Keratinocyte (primary cell): Measurements from ENCODE around the gene MED29. TPM values are rescaled to one million over a fixed set of nuclear protein-coding genes. Genes with fewer than 3 reads are reported as not detected.

Experiments
- DNase-seq: peaks from one replicate; pipeline ENCODE4 v3.0.0-alpha.2; 2011; ENCODE audit warnings: low read depth, missing footprints, low spot score
- FAIRE-seq: peaks from 2 replicates; lab custom pipeline; 2011; peaks lifted over from hg19 to GRCh38; lab: Jason Lieb, UNC
- H2AFZ ChIP-seq: 2 replicates; pipeline ENCODE4 v1.6.0; 2012; ENCODE audit warnings: low read length, control low read depth, inconsistent platforms; ENCODE audit not compliant: control insufficient read depth
- H3K27ac ChIP-seq: 2 replicates; pipeline ENCODE4 v1.5.1; 2011; ENCODE audit warnings: low read length; ENCODE audit not compliant: control insufficient read depth, insufficient read depth
- H3K27me3 ChIP-seq: 3 replicates; pipeline ENCODE4 v1.6.0; 2011; ENCODE audit warnings: low read length; ENCODE audit not compliant: control insufficient read depth, insufficient read depth; ENCODE audit errors: extremely low read depth
- H3K36me3 ChIP-seq, 2 experiments: 2 replicates in 1 of 2; 3 replicates in 1 of 2; pipeline ENCODE4 v1.5.1; 2011; ENCODE audit warnings: low read length in 2 of 2, mild to moderate bottlenecking in 1 of 2; ENCODE audit not compliant: control insufficient read depth in 2 of 2, insufficient read depth in 2 of 2; ENCODE audit errors: extremely low read depth in 1 of 2
- H3K4me1 ChIP-seq: 3 replicates; pipeline ENCODE4 v1.5.1; 2011; ENCODE audit warnings: low read length; ENCODE audit not compliant: control insufficient read depth, insufficient read depth; ENCODE audit errors: extremely low read depth
- H3K4me2 ChIP-seq: 3 replicates; pipeline ENCODE4 v1.6.0; 2011; ENCODE audit warnings: low read depth, low read length; ENCODE audit not compliant: control insufficient read depth, insufficient read depth; ENCODE audit errors: extremely low read depth
- H3K4me3 ChIP-seq, 3 experiments: fragments of 200-600 bp in 1 of 3; sonication (generic) in 1 of 3; 2 replicates in 2 of 3; 3 replicates in 1 of 3; pipeline ENCODE4 v1.5.1; 2011 to 2016; ENCODE audit warnings: low read length in 3 of 3, mild to moderate bottlenecking in 3 of 3, control low read depth in 2 of 3, inconsistent platforms in 1 of 3, low read depth in 1 of 3, mixed read lengths in 1 of 3, mixed run types in 1 of 3, moderate library complexity in 1 of 3; ENCODE audit not compliant: control insufficient read depth in 2 of 3, insufficient read depth in 2 of 3; ENCODE audit errors: extremely low read depth in 1 of 3
- H3K79me2 ChIP-seq: 2 replicates; pipeline ENCODE4 v1.6.0; 2012; ENCODE audit warnings: low read length; ENCODE audit not compliant: control insufficient read depth, insufficient read depth
- H3K9ac ChIP-seq: 3 replicates; pipeline ENCODE4 v1.6.0; 2011; ENCODE audit warnings: low read length; ENCODE audit not compliant: control insufficient read depth, insufficient read depth; ENCODE audit errors: extremely low read depth
- H3K9me1 ChIP-seq: 3 replicates; pipeline ENCODE4 v1.6.0; 2011; ENCODE audit warnings: low read length; ENCODE audit not compliant: control insufficient read depth, insufficient read depth; ENCODE audit errors: extremely low read depth
- H3K9me3 ChIP-seq: 2 replicates; pipeline ENCODE4 v1.5.1; 2012; ENCODE audit warnings: low read depth, low read length; ENCODE audit not compliant: control insufficient read depth
- H4K20me1 ChIP-seq: 3 replicates; pipeline ENCODE4 v1.6.0; 2011; ENCODE audit warnings: low read length; ENCODE audit not compliant: control insufficient read depth, insufficient read depth; ENCODE audit errors: extremely low read depth
- EZH2 ChIP-seq: IDR thresholded peaks from one replicate; pipeline ENCODE4 v1.6.1; 2012; ENCODE audit warnings: inconsistent platforms, mild to moderate bottlenecking, low read length, moderate library complexity
- dilution Hi-C: fragments of 300-500 bp; cut with MboI; formaldehyde crosslinking; loops from one replicate; pipeline ENCODE4 v1.7.0; 2020; ENCODE audit warnings: low sequenced_read_pairs; ENCODE audit not compliant: extremely low pct_ligation_motif_present
- polyA plus RNA-seq, 5 experiments: library from polyadenylated mRNA; depleted of rRNA in 3 of 5; stranded (reverse) in 3 of 5; stranded (forward) in 1 of 5; unstranded in 1 of 5; fragments of >200 nt; gene quantifications; 1 replicate in 1 of 5; 2 replicates in 3 of 5; 3 replicates in 1 of 5; pipeline versions ENCODE4 v1.2.1 to v1.2.3, GENCODE V29; 2011 to 2012; ENCODE audit warnings: missing spikeins in 2 of 5, low read depth in 1 of 5, low replicate concordance in 1 of 5
- TF ChIP-seq, protein P1 (sequence below), 3 experiments: IDR thresholded peaks in 1 of 3; conservative IDR thresholded peaks in 1 of 3; optimal IDR thresholded peaks in 1 of 3; 2 replicates in 2 of 3; 3 replicates in 1 of 3; pipeline versions ENCODE3 to v1.5.1; 2011; ENCODE audit warnings: low read length in 3 of 3, mild to moderate bottlenecking in 3 of 3, moderate library complexity in 2 of 3, control low read depth in 1 of 3, inconsistent platforms in 1 of 3; ENCODE audit not compliant: insufficient read depth in 2 of 3; ENCODE audit errors: extremely low read depth in 1 of 3

Gene MED29
- polyA plus RNA-seq, 1 donor (not counting 4 experiments of a cell fraction or from before 2014, with no cell fraction given), result 14.7 TPM

DNA sequence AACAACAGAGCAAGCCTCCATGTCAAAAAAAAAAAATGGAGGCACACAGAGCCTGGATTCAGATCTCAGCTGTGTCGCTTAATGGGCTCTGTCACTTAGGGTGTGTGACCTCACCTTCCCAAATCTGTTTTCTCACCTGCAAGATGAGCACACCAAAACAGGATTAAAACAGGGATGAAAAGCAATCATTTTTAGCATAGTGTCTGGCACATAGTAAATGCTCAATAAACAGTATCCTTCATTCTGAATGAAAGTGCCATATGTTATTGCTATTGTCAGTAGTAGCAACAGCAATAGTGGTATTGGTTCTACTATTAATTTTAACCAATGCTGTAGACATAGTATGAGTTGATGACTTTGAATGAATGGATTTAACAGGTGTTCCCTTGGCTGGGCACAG, 25.6 kb upstream of the MED29 start:
- DNase-seq, result no peak
- TF ChIP-seq EZH2, result no peak
- TF ChIP-seq, protein P1, sequence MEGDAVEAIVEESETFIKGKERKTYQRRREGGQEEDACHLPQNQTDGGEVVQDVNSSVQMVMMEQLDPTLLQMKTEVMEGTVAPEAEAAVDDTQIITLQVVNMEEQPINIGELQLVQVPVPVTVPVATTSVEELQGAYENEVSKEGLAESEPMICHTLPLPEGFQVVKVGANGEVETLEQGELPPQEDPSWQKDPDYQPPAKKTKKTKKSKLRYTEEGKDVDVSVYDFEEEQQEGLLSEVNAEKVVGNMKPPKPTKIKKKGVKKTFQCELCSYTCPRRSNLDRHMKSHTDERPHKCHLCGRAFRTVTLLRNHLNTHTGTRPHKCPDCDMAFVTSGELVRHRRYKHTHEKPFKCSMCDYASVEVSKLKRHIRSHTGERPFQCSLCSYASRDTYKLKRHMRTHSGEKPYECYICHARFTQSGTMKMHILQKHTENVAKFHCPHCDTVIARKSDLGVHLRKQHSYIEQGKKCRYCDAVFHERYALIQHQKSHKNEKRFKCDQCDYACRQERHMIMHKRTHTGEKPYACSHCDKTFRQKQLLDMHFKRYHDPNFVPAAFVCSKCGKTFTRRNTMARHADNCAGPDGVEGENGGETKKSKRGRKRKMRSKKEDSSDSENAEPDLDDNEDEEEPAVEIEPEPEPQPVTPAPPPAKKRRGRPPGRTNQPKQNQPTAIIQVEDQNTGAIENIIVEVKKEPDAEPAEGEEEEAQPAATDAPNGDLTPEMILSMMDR (optimal IDR thresholded peaks at IDR 0.05 in 1 of 3, IDR thresholded peaks at IDR 0.05 in 1 of 3, conservative IDR thresholded peaks at IDR 0.05 in 1 of 3; ENCODE audit: extremely low read depth in 1 of 3, insufficient read depth in 2 of 3, low read length in 3 of 3), result no peak
- H3K9me3 ChIP-seq, result no peaks in the 10 kb centered on the region
- H4K20me1 ChIP-seq, result no peaks in the 10 kb centered on the region
- no peak overlapping the region for H3K4me2 ChIP-seq
- H3K27ac ChIP-seq, result no peak overlapping the region
- peaks cover 3% of the 10 kb centered on the region for H3K9me1 ChIP-seq
- H3K36me3 ChIP-seq, result peaks cover 16 to 30% of the 10 kb centered on the region in 2 experiments
- dilution Hi-C loops, result no loop called here
- FAIRE-seq, result no peak
- no peak overlapping the region for H3K9ac ChIP-seq
- peaks cover 23% of the 10 kb centered on the region for H3K4me1 ChIP-seq
- H3K4me3 ChIP-seq, result no peak overlapping the region
- no peaks in the 10 kb centered on the region for H3K79me2 ChIP-seq
- no peaks in the 10 kb centered on the region for H3K27me3 ChIP-seq
- H2AFZ ChIP-seq, result no peak overlapping the region

DNA sequence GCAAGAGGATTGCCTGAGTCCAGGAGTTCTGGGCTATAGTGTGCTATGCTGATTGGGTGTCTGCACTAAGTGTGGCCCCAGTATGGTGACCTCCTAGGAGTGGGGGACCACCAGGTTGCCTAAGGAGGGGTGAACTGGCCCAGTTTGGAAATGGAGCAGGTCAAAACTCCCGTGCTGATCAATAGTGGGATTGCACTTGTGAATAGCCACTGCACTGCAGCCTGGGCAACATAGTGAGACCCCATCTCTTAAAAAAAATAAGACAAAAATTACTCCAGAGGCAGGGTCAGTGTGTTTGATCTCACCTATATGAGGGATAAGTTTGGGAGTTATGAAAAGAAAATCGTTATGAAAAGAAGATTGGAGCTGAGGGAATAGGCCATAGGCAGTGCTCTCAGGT, 22.0 kb upstream of the MED29 start:
- Histone ChIP-seq H3K4me3 (no peak overlapping the region), H3K4me1 (no peaks in the 10 kb centered on the region), H3K27ac (no peak overlapping the region), H3K9me3 (no peaks in the 10 kb centered on the region), H3K9ac (no peak overlapping the region), H4K20me1 (no peaks in the 10 kb centered on the region), H3K27me3 (no peaks in the 10 kb centered on the region), H3K79me2 (no peaks in the 10 kb centered on the region), H2AFZ (no peak overlapping the region), H3K4me2 (no peak overlapping the region), H3K9me1 (no peaks in the 10 kb centered on the region), H3K36me3 (peaks cover 29% of the 10 kb centered on the region in 2 experiments)
- FAIRE-seq, result no peak
- dilution Hi-C loops, result no loop called here
- no peak for DNase-seq
- TF ChIP-seq, protein P1 (optimal IDR thresholded peaks at IDR 0.05 in 1 of 3, IDR thresholded peaks at IDR 0.05 in 1 of 3, conservative IDR thresholded peaks at IDR 0.05 in 1 of 3; ENCODE audit: extremely low read depth in 1 of 3, insufficient read depth in 2 of 3, low read length in 3 of 3), result no peak
